OCI-LY7 (cell line): Measurements from ENCODE around the gene DPEP1. TPM values are rescaled to one million over a fixed set of nuclear protein-coding genes. Genes with fewer than 3 reads are reported as not detected.

Source experiments
- BruUV-seq: library from RNA; stranded (reverse); fragments of 400-500 nt; replicated peaks from 2 replicates; lab custom pipeline; 2021; lab: Mats Ljungman, UMichigan
- CTCF ChIA-PET: fragments of 300-600 bp; sonication (Branson Sonifier 250); formaldehyde crosslinking; loops from one replicate; lab custom pipeline; 2022; ENCODE audit warnings: antibody characterized with exemption; ENCODE audit not compliant: unreplicated experiment; lab: Charles Lee
- POLR2A ChIA-PET: fragments of 300-600 bp; sonication (Branson Sonifier 250); formaldehyde crosslinking; loops from one replicate; lab custom pipeline; 2022; ENCODE audit warnings: antibody characterized with exemption; lab: Charles Lee
- DNase-seq: peaks from one replicate; pipeline ENCODE4 v3.0.0-alpha.2; 2015; ENCODE audit warnings: low spot score
- H2AFZ ChIP-seq: fragments of 200-600 bp; sonication (generic), shearing (Covaris generic); 2 replicates; pipeline ENCODE4 v1.6.1; 2014; ENCODE audit warnings: mild to moderate bottlenecking, antibody characterized with exemption, low read length, moderate library complexity
- H3K27ac ChIP-seq: fragments of 200-600 bp; sonication (generic); 2 replicates; pipeline ENCODE4 v1.5.1; 2014; ENCODE audit warnings: mixed run types, low read depth, mild to moderate bottlenecking, moderate library complexity, low read length, inconsistent platforms; ENCODE audit not compliant: poor library complexity, severe bottlenecking
- H3K36me3 ChIP-seq: fragments of 200-600 bp; sonication (generic); 2 replicates; pipeline ENCODE4 v1.6.1; 2014; ENCODE audit warnings: mild to moderate bottlenecking, antibody characterized with exemption, low read length, moderate library complexity, mixed read lengths; ENCODE audit not compliant: insufficient read depth
- H3K4me1 ChIP-seq: fragments of 200-600 bp; sonication (generic); 2 replicates; pipeline ENCODE4 v1.5.1; 2014; ENCODE audit warnings: mild to moderate bottlenecking, low read length; ENCODE audit not compliant: insufficient read depth, poor library complexity, severe bottlenecking
- H3K4me2 ChIP-seq: fragments of 200-600 bp; sonication (generic); 2 replicates; pipeline ENCODE4 v1.6.1; 2014; ENCODE audit warnings: mild to moderate bottlenecking, low read length
- H3K4me3 ChIP-seq: fragments of 200-600 bp; sonication (generic); 2 replicates; pipeline ENCODE4 v1.5.1; 2014; ENCODE audit warnings: mild to moderate bottlenecking, low read depth, low read length; ENCODE audit not compliant: poor library complexity, severe bottlenecking
- H3K79me2 ChIP-seq: fragments of 200-600 bp; sonication (generic); 2 replicates; pipeline ENCODE4 v1.6.1; 2016; ENCODE audit warnings: low read depth, mild to moderate bottlenecking, low read length, moderate library complexity, mixed read lengths; ENCODE audit not compliant: insufficient read depth
- H3K9me2 ChIP-seq: fragments of 200-600 bp; sonication (generic); 2 replicates; pipeline ENCODE4 v1.6.1; 2016; ENCODE audit warnings: mild to moderate bottlenecking, low read length, mixed read lengths; ENCODE audit not compliant: insufficient read depth
- H3K9me3 ChIP-seq: fragments of 200-600 bp; sonication (generic); 2 replicates; pipeline ENCODE4 v1.6.1; 2014; ENCODE audit warnings: mild to moderate bottlenecking, mixed run types, low read length, mixed read lengths
- H4K20me1 ChIP-seq: fragments of 200-600 bp; sonication (generic); 2 replicates; pipeline ENCODE4 v1.6.1; 2014; ENCODE audit warnings: mild to moderate bottlenecking, antibody characterized with exemption, low read length, moderate library complexity, mixed read lengths; ENCODE audit not compliant: insufficient read depth
- EZH2phosphoT487 ChIP-seq: fragments of 200-600 bp; sonication (generic); IDR thresholded peaks from 2 replicates; pipeline ENCODE4 v1.6.1; 2018; ENCODE audit warnings: low read depth, borderline replicate concordance, mild to moderate bottlenecking, mixed run types, antibody characterized with exemption, low read length, moderate library complexity, mixed read lengths
- intact Hi-C: fragments of 100-400 bp; cut with micrococcal nuclease; formaldehyde crosslinking; loops from one replicate; pipeline ENCODE4 v1.10.0; 2022; ENCODE audit not compliant: unreplicated experiment
- total RNA-seq, 2 experiments: library from RNA; depleted of rRNA in 1 of 2; stranded (reverse); fragments of >200 nt in 1 of 2; shearing (Covaris generic) in 1 of 2; gene quantifications; 2 replicates each; pipeline ENCODE4 v1.2.3, GENCODE V29; 2014 to 2022
- TF ChIP-seq, protein P1 (sequence below): fragments of 200-600 bp; sonication (generic); conservative IDR thresholded peaks from 2 replicates; pipeline ENCODE4 v1.5.1; 2014; ENCODE audit warnings: mild to moderate bottlenecking, antibody characterized with exemption, low read length, moderate library complexity, mixed read lengths

Gene DPEP1
- total RNA-seq, 2 experiments from 2014 or later, result not detected

DNA sequence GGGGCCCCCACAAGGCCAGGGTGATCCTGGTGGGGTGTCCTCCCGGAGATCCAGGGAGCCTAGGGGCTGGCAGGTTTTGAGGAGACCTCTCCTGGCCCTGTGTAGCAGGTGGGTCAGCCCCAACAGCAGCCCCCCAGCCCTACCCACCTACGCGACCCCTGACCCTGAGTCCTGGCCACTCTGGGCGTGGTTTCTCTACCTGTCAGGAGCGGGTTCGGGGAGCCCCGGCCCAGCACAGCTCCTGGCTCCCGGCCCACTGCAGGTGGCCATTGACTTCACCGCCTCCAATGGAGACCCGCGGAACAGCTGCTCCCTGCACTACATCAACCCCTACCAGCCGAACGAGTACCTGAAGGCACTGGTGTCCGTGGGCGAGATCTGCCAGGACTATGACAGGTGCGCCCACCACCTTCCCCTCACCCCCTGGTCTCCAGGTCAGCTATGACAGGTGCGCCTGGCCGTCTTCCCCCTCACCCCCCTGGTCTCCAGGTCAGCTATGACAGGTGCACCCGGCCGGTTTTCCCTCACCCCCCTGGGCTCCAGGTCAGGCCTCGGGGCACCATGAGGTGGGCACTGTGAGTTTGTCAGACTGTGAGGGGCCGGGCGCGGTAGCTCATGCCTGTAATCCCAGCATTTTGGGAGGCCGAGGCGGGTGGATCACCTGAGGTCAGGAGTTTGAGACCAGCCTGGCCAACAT, 24.9 kb upstream of the DPEP1 start:
- Histone ChIP-seq H3K4me3 (no peak overlapping the region), H2AFZ (no peak overlapping the region), H3K4me1 (no peaks in the 10 kb centered on the region), H3K36me3 (no peaks in the 10 kb centered on the region), H3K9me3 (0 out of 2 replicates have a peak, but pooled peaks cover 3% of the 10 kb centered on the region), H3K79me2 (no peaks in the 10 kb centered on the region), H4K20me1 (no peaks in the 10 kb centered on the region), H3K9me2 (no peaks in the 10 kb centered on the region), H3K4me2 (no peak overlapping the region), H3K27ac (no peak overlapping the region)
- POLR2A ChIA-PET, result no interaction called here
- CTCF ChIA-PET, result no interaction called here
- intact Hi-C loops, result no loop called here
- TF ChIP-seq EZH2phosphoT487, result no peak
- TF ChIP-seq, protein P1, sequence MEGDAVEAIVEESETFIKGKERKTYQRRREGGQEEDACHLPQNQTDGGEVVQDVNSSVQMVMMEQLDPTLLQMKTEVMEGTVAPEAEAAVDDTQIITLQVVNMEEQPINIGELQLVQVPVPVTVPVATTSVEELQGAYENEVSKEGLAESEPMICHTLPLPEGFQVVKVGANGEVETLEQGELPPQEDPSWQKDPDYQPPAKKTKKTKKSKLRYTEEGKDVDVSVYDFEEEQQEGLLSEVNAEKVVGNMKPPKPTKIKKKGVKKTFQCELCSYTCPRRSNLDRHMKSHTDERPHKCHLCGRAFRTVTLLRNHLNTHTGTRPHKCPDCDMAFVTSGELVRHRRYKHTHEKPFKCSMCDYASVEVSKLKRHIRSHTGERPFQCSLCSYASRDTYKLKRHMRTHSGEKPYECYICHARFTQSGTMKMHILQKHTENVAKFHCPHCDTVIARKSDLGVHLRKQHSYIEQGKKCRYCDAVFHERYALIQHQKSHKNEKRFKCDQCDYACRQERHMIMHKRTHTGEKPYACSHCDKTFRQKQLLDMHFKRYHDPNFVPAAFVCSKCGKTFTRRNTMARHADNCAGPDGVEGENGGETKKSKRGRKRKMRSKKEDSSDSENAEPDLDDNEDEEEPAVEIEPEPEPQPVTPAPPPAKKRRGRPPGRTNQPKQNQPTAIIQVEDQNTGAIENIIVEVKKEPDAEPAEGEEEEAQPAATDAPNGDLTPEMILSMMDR, result no peak
- no peak for DNase-seq
- BruUV-seq, result no TSS peak

DNA sequence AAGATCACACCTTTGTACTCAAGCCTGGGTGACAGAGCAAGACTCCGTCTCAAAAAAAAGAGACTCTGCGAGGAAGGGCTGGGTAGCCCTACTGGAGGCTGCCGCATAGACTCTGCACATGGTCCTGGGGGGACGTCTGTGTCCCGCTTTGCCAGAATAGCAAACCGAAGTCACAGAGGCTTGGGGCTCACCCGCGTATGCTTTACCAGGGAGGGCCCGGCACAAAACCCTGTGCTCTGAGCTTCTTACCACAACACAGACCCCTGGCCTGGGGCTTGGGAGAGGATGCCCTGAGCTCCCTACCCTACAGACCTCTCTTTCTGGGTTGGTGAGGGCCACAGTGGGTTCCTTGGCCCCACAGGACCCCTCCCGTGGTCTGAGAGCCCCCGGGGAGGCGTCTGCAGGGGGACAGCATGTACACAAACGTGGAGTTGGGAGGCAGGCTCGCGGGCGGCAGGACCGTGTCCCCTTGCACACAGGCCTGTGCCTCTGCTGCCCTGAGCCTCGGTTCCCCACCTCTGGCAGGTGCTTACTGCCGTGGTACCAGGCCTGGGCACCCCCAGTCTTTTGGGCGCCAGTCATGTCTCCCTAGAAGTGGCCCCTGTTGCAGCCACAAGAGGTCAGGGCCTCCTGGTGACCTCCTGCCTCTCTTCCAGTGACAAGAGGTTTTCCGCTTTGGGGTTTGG, 24.1 kb upstream of the DPEP1 start:
- no peak overlapping the region for H3K27ac ChIP-seq
- no peaks in the 10 kb centered on the region for H3K4me1 ChIP-seq
- no peaks in the 10 kb centered on the region for H3K79me2 ChIP-seq
- no peak overlapping the region for H3K4me3 ChIP-seq
- ChIA-PET CTCF (no interaction called here), POLR2A (no interaction called here)
- no peaks in the 10 kb centered on the region for H4K20me1 ChIP-seq
- BruUV-seq, result no TSS peak
- 0 out of 2 replicates have a peak, but pooled peaks cover 3% of the 10 kb centered on the region for H3K9me3 ChIP-seq
- no peaks in the 10 kb centered on the region for H3K36me3 ChIP-seq
- DNase-seq, result no peak
- TF ChIP-seq, protein P1, result no peak
- TF ChIP-seq EZH2phosphoT487, result no peak
- H3K9me2 ChIP-seq, result no peaks in the 10 kb centered on the region
- intact Hi-C loops, result no loop called here
- H2AFZ ChIP-seq, result no peak overlapping the region
- no peak overlapping the region for H3K4me2 ChIP-seq

DNA sequence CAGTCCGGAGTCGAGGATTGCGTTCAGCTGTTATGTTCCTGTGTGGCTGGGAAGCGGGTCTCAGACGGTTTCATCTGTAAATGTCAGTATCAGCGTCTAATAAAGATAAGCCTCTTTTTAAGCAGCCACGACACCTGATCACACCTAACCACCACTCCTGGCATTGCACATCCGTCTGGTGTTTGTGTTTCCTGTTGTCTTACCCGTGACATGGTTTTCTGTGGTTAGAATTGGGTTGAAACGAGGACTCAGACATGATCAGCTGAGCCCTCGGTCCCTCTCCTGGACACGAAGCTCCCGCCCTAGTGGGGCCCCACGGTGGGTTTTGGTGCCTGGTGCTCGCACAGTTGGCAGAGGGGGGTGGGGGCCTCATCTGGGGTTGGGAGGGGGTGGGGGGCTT, 19.6 kb upstream of the DPEP1 start:
- H4K20me1 ChIP-seq, result no peaks in the 10 kb centered on the region
- H3K9me2 ChIP-seq, result no peaks in the 10 kb centered on the region
- H2AFZ ChIP-seq, result no peak overlapping the region
- intact Hi-C loops, result no loop called here
- no TSS peak for BruUV-seq
- DNase-seq, result no peak
- no peaks in the 10 kb centered on the region for H3K9me3 ChIP-seq
- H3K4me1 ChIP-seq, result no peaks in the 10 kb centered on the region
- CTCF ChIA-PET, result no interaction called here
- no peak overlapping the region for H3K4me2 ChIP-seq
- no peaks in the 10 kb centered on the region for H3K36me3 ChIP-seq
- no peak overlapping the region for H3K4me3 ChIP-seq
- no peaks in the 10 kb centered on the region for H3K79me2 ChIP-seq
- TF ChIP-seq, protein P1, result no peak
- TF ChIP-seq EZH2phosphoT487, result no peak
- POLR2A ChIA-PET, result no interaction called here
- H3K27ac ChIP-seq, result no peak overlapping the region
